Neural progenitor cell (in vitro differentiated cells): Measurements from ENCODE around the gene SNX15.

Source experiments
- CTCF ChIP-seq: fragments of 200-600 bp; sonication (generic); IDR thresholded peaks from 2 replicates; pipeline ENCODE4 v1.5.1; 2017; ENCODE audit warnings: antibody characterized with exemption, mild to moderate bottlenecking
- EZH2 ChIP-seq: fragments of 200-600 bp; sonication (generic); IDR thresholded peaks from 2 replicates; pipeline ENCODE4 v1.6.1; 2017; ENCODE audit warnings: antibody characterized with exemption, mild to moderate bottlenecking, moderate library complexity
- EZH2phosphoT487 ChIP-seq: fragments of 200-600 bp; sonication (generic); IDR thresholded peaks from 2 replicates; pipeline ENCODE4 v1.6.1; 2017; ENCODE audit warnings: antibody characterized with exemption

DNA sequence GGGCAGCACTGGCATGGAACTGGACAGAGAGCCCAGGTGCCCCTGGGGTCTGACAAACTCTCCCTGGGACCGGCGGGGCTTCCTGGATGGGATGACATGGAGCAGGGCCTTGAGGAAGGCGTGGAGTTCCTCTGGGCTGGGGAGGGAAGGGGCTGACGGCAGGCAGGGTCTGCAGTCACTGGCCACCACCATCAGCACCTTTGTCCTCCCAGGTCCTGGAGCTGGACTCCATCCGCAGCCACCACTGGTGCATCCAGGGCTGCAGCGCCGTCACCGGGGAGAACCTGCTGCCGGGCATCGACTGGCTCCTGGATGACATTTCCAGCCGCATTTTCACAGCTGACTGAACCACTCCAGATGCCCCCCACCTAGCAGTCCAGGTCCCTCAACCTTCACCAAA, 5.7 kb upstream of the SNX15 start:
- no peak for TF ChIP-seq EZH2
- TF ChIP-seq CTCF = no peak
- no peak for TF ChIP-seq EZH2phosphoT487
